K562 (cell line): Measurements from ENCODE around the gene OR5H15. TPM values are rescaled to one million over a fixed set of nuclear protein-coding genes. Genes with fewer than 3 reads are reported as not detected.

ENCODE experiments used
- ATAC-seq: fragments of 200-7000 bp; cut with Tn5 transposase; 3 replicates; pipeline ENCODE4 v1.9.1; 2020; ENCODE audit warnings: moderate library complexity
- Bru-seq: library from RNA; stranded (reverse); fragments of 400-500 nt; gene quantifications from one replicate; lab custom pipeline; 2021; lab: Mats Ljungman, UMichigan
- BruChase-seq, 2 experiments: library from RNA; stranded (reverse); fragments of 400-500 nt; gene quantifications; one replicate each; lab custom pipeline; 2021; lab: Mats Ljungman, UMichigan
- BruUV-seq: library from RNA; stranded (reverse); fragments of 400-500 nt; replicated peaks from 2 replicates; lab custom pipeline; 2021; lab: Mats Ljungman, UMichigan
- CTCF ChIA-PET: fragments of 300-600 bp; formaldehyde crosslinking; extraction: SDS; loops from one replicate; lab custom pipeline; 2021; ENCODE audit warnings: low intra/inter-chr PET ratio; lab: Yijun Ruan, JAX
- POLR2A ChIA-PET: fragments of 300-600, 350-650 bp; sonication (Branson Sonifier 250); formaldehyde crosslinking; extraction: SDS; loops from one replicate; lab custom pipeline; 2021; ENCODE audit warnings: antibody characterized with exemption, inconsistent platforms; lab: Yijun Ruan, JAX
- DNase-seq, 4 experiments: peaks; one replicate each; pipeline versions ENCODE4 v3.0.0 to v3.0.0-alpha.2; 2011 to 2018; ENCODE audit warnings: low spot score in 3 of 4, mixed read lengths in 3 of 4; ENCODE audit errors: extremely low read depth in 1 of 4
- FAIRE-seq: peaks from 2 replicates; lab custom pipeline; 2011; peaks lifted over from hg19 to GRCh38; lab: Jason Lieb, UNC
- H2AFZ ChIP-seq: 2 replicates; pipeline ENCODE4 v1.6.0; 2011; ENCODE audit warnings: low read depth, low read length, control low read depth, inconsistent platforms
- H3K27ac ChIP-seq: fragments of 200-600 bp; 3 replicates; pipeline ENCODE4 v1.8.0; 2011; ENCODE audit warnings: low read depth, mild to moderate bottlenecking, control low read depth, inconsistent platforms, low read length, moderate library complexity, mixed read lengths; ENCODE audit errors: extremely low read depth
- H3K27me3 ChIP-seq, 2 experiments: fragments of 300-600 bp in 1 of 2; 2 replicates in 1 of 2; 3 replicates in 1 of 2; pipeline versions ENCODE4 v1.6.0 to v1.8.0; 2011; ENCODE audit warnings: inconsistent platforms in 2 of 2, low read length in 2 of 2, mild to moderate bottlenecking in 1 of 2, mixed read lengths in 1 of 2, moderate library complexity in 1 of 2; ENCODE audit not compliant: control insufficient read depth in 2 of 2, insufficient read depth in 2 of 2
- H3K36me3 ChIP-seq: fragments of 300-600 bp; 3 replicates; pipeline ENCODE4 v1.8.0; 2011; ENCODE audit warnings: mild to moderate bottlenecking, low read length, inconsistent platforms; ENCODE audit not compliant: control insufficient read depth, insufficient read depth
- H3K4me1 ChIP-seq, 2 experiments: fragments of 200-600 bp in 1 of 2; replicated peaks in 1 of 2; 2 replicates in 1 of 2; 3 replicates in 1 of 2; pipeline versions ENCODE4 v1.5.1 to v1.8.0; 2011; ENCODE audit warnings: inconsistent platforms in 2 of 2, low read length in 2 of 2, mild to moderate bottlenecking in 1 of 2, mixed read lengths in 1 of 2, moderate library complexity in 1 of 2; ENCODE audit not compliant: control insufficient read depth in 2 of 2, insufficient read depth in 2 of 2
- H3K4me2 ChIP-seq: 2 replicates; pipeline ENCODE4 v1.6.1; 2011; ENCODE audit warnings: low read length, control low read depth, inconsistent platforms, mixed read lengths; ENCODE audit not compliant: insufficient read depth
- H3K4me3 ChIP-seq: fragments of 200-600 bp; sonication (generic), shearing (Covaris generic); 2 replicates; pipeline ENCODE4 v1.5.1; 2016; ENCODE audit warnings: control low read depth, inconsistent platforms
- H3K79me2 ChIP-seq: fragments of 200-600 bp; 3 replicates; pipeline ENCODE4 v1.8.0; 2011; ENCODE audit warnings: low read length, inconsistent platforms; ENCODE audit not compliant: control insufficient read depth, insufficient read depth
- H3K9ac ChIP-seq, 2 experiments: 2 replicates each; pipeline versions ENCODE4 v1.6.0 to v1.6.1; 2011; ENCODE audit warnings: low read depth in 2 of 2, low read length in 2 of 2, control low read depth in 1 of 2, inconsistent platforms in 1 of 2, mild to moderate bottlenecking in 1 of 2, mixed read lengths in 1 of 2; ENCODE audit not compliant: insufficient read depth in 1 of 2
- H3K9me1 ChIP-seq: one replicate; pipeline ENCODE4 v1.6.0; 2011; ENCODE audit warnings: inconsistent platforms, mild to moderate bottlenecking, low read length, moderate library complexity; ENCODE audit not compliant: control insufficient read depth, insufficient read depth
- H3K9me3 ChIP-seq: replicated peaks from 2 replicates; pipeline ENCODE4 v1.5.1; 2011; ENCODE audit warnings: low read depth, low read length, inconsistent platforms; ENCODE audit not compliant: control insufficient read depth, insufficient read depth
- H4K20me1 ChIP-seq: replicated peaks from 2 replicates; pipeline ENCODE4 v1.6.1; 2011; ENCODE audit warnings: low read length, inconsistent platforms, mixed read lengths; ENCODE audit not compliant: control insufficient read depth, insufficient read depth
- ARHGAP35 ChIP-seq: fragments of 450-650 bp; IDR thresholded peaks from 2 replicates; pipeline ENCODE4 v1.6.1; 2018; ENCODE audit not compliant: partially characterized antibody
- CAMTA2 ChIP-seq: fragments of 250-450 bp; sonication (Bioruptor Pico); conservative IDR thresholded peaks from 2 replicates; pipeline ENCODE4 v1.5.1; 2022
- FOXJ2 ChIP-seq: fragments of 200-800 bp; sonication (Bioruptor generic); IDR thresholded peaks from 2 replicates; pipeline ENCODE4 v1.6.1; 2016; ENCODE audit warnings: missing genetic modification characterization, missing compliant biosample characterization
- IRF2 ChIP-seq: sonication (generic); formaldehyde crosslinking; IDR thresholded peaks from 2 replicates; pipeline ENCODE4 v1.8.1; 2022; ENCODE audit warnings: mild to moderate bottlenecking, missing genetic modification reagents
- PRDM10 ChIP-seq: fragments of 450-650 bp; IDR thresholded peaks from 2 replicates; pipeline ENCODE4 v1.6.1; 2018; ENCODE audit not compliant: partially characterized antibody
- SMAD2 ChIP-seq: fragments of 150-350 bp; IDR thresholded peaks from 2 replicates; pipeline ENCODE4 v1.6.1; 2014; ENCODE audit warnings: low read depth, mild to moderate bottlenecking, low read length
- TBP ChIP-seq: optimal IDR thresholded peaks from 2 replicates; pipeline ENCODE3; 2011; ENCODE audit warnings: low read depth, low read length, improper control_type of control experiment
- U2AF2 ChIP-seq: fragments of 200-400 bp; formaldehyde crosslinking; optimal IDR thresholded peaks from 2 replicates; pipeline ENCODE3; 2017; ENCODE audit warnings: low read depth, mild to moderate bottlenecking, low read length
- XRCC3 ChIP-seq: fragments of 450-650 bp; IDR thresholded peaks from 2 replicates; pipeline ENCODE4 v1.6.1; 2017; ENCODE audit warnings: mild to moderate bottlenecking, moderate library complexity
- ZBTB26 ChIP-seq: fragments of 450-650 bp; formaldehyde crosslinking; IDR thresholded peaks from 2 replicates; pipeline ENCODE4 v1.4.0; 2022; ENCODE audit warnings: missing genetic modification characterization
- WGBS: fragments of 100-300 bp; shearing (Covaris generic); methylation state at CpG from one replicate; pipeline ENCODE4 v1.1.6; 2016; ENCODE audit warnings: low coverage, mixed read lengths; ENCODE audit not compliant: insufficient coverage; ENCODE audit errors: missing lambda C conversion rate; 5-methylcytosine and 5-hydroxymethylcytosine counted together
- in situ Hi-C: fragments of 300-500 bp; cut with MboI; formaldehyde crosslinking; loops from 4 replicates; pipeline ENCODE4 v1.15.0; 2018; ENCODE audit warnings: inconsistent platforms, mixed read lengths
- intact Hi-C: fragments of 100-400 bp; cut with micrococcal nuclease; formaldehyde crosslinking; loops from 2 replicates; pipeline ENCODE4 v1.14.2; 2022
- long read RNA-seq, 3 experiments: library from polyadenylated mRNA in 2 of 3; library from RNA in 1 of 3; unstranded in 2 of 3; stranded (forward) in 1 of 3; transcript quantifications; one replicate each; pipeline ENCODE4 v2.0.0, GENCODE V29; 2019 to 2022
- polyA minus RNA-seq, 3 experiments: library from RNA; depleted of rRNA, polyadenylated mRNA; stranded (reverse); fragments of >200 nt; gene quantifications; 2 replicates each; pipeline ENCODE4 v1.2.3, GENCODE V29; 2011
- polyA plus RNA-seq, 8 experiments: library from polyadenylated mRNA; depleted of rRNA in 4 of 8; stranded (reverse) in 5 of 8; unstranded in 3 of 8; fragments of >200 nt; fragmentation: Nextera tagmentation in 2 of 8; fragmentation: Illumina TruSeq in 1 of 8; extraction: Ambion mirVana in 2 of 8; extraction: Trizol in 1 of 8; gene quantifications; 2 replicates each; pipeline versions ENCODE4 v1.2.1 to v1.2.3, GENCODE V29; 2011 to 2014; ENCODE audit warnings: inconsistent platforms in 1 of 8, missing spikeins in 1 of 8
- total RNA-seq, 7 experiments: library from RNA; depleted of rRNA in 6 of 7; stranded (reverse); fragments of >200 nt in 6 of 7; fragmentation: Illumina TruSeq in 2 of 7; extraction: Trizol in 2 of 7; gene quantifications; 2 replicates each; pipeline versions ENCODE4 v1.2.1 to v1.2.3, GENCODE V29; 2011 to 2021; ENCODE audit warnings: low replicate concordance in 1 of 7
- TF ChIP-seq, protein P1 (sequence below): sonication (generic); formaldehyde crosslinking; IDR thresholded peaks from 2 replicates; pipeline ENCODE4 v1.4.0; 2020; ENCODE audit warnings: mild to moderate bottlenecking, missing genetic modification reagents

Gene OR5H15
- total RNA-seq (2011; cell fraction: chromatin; rRNA removed; ENCODE audit: low replicate concordance) = not detected in 2 replicates
- total RNA-seq (2011; cell fraction: nucleolus; rRNA removed) = not detected in 2 replicates
- total RNA-seq (2011; cell fraction: nucleoplasm; rRNA removed) = not detected in 2 replicates
- total RNA-seq (2014; rRNA removed) = not detected in 2 replicates
- not detected in 2 replicates for total RNA-seq (2014; rRNA removed; fragmentation: Illumina TruSeq; extraction: Trizol)
- total RNA-seq (2015; rRNA removed; fragmentation: Illumina TruSeq; extraction: Trizol) = not detected in 2 replicates
- total RNA-seq (2021) = not detected in 2 replicates
- polyA plus RNA-seq (2011; rRNA removed) = not detected in 2 replicates
- not detected in 2 replicates for polyA plus RNA-seq (2011; cell fraction: cytosol; rRNA removed)
- polyA plus RNA-seq (2011; cell fraction: nucleus; rRNA removed) = not detected in 2 replicates
- not detected in 2 replicates for polyA plus RNA-seq (2012)
- polyA plus RNA-seq (2014; fragmentation: Illumina TruSeq; extraction: Trizol) = not detected in 2 replicates
- not detected for polyA plus RNA-seq (2014; fragmentation: Nextera tagmentation; extraction: Ambion mirVana)
- polyA plus RNA-seq (2014; rRNA removed) = not detected in 2 replicates
- polyA minus RNA-seq (2011; rRNA and poly(A)+ RNA removed) = not detected in 2 replicates
- not detected in 2 replicates for polyA minus RNA-seq (2011; cell fraction: cytosol; rRNA and poly(A)+ RNA removed)
- polyA minus RNA-seq (2011; cell fraction: nucleus; rRNA and poly(A)+ RNA removed) = not detected in 2 replicates
- Bru-seq, nascent RNA = not detected
- BruChase-seq, experiment 1, labeled RNA remaining after a 2-hour chase = not detected
- BruChase-seq, experiment 2, labeled RNA remaining after a 6-hour chase = not detected
- long read RNA-seq, experiment 1 = 0 reads
- long read RNA-seq, experiment 2 = 0 reads
- long read RNA-seq, experiment 3 = 0 reads

GRCh38 chr3:98166396-98166795 is at the start of gene OR5H15:
Gene OR5H15, plus strand, starts transcription at chr3:98166696. Its CDS starts 2,004 bp downstream, at chr3:98168700.
- DNase-seq (no peak), ATAC-seq (no peak), FAIRE-seq (no peak)
- Histone ChIP-seq H3K4me2 (no peak within 1 kb of the TSS), H2AFZ (no peak within 1 kb of the TSS), H3K4me3 (no peak within 1 kb of the TSS), H3K9me1 (no peaks in the 10 kb centered on the region), H3K9me3 (no peaks in the 10 kb centered on the region), H4K20me1 (no peaks in the 10 kb centered on the region), H3K27me3 (no peaks in the 10 kb centered on the region), H3K79me2 (no peaks in the 10 kb centered on the region), H3K36me3 (no peaks in the 10 kb centered on the region), H3K9ac (no peak within 1 kb of the TSS), H3K27ac (no peak within 1 kb of the TSS), H3K4me1 (no peaks in the 10 kb centered on the region)
- POLR2A ChIA-PET = no interaction called here
- 0% methylated on average over 3 of the region's 3 CpGs for WGBS
- intact Hi-C loops = no loop called here
- BruUV-seq = no TSS peak
- CTCF ChIA-PET = no interaction called here
- TF ChIP-seq, protein P1, sequence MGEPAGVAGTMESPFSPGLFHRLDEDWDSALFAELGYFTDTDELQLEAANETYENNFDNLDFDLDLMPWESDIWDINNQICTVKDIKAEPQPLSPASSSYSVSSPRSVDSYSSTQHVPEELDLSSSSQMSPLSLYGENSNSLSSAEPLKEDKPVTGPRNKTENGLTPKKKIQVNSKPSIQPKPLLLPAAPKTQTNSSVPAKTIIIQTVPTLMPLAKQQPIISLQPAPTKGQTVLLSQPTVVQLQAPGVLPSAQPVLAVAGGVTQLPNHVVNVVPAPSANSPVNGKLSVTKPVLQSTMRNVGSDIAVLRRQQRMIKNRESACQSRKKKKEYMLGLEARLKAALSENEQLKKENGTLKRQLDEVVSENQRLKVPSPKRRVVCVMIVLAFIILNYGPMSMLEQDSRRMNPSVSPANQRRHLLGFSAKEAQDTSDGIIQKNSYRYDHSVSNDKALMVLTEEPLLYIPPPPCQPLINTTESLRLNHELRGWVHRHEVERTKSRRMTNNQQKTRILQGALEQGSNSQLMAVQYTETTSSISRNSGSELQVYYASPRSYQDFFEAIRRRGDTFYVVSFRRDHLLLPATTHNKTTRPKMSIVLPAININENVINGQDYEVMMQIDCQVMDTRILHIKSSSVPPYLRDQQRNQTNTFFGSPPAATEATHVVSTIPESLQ (CRISPR knock-in tag) = no peak
- no peak for TF ChIP-seq PRDM10
- TF ChIP-seq ZBTB26 (CRISPR knock-in tag) = no peak
- no peak for TF ChIP-seq FOXJ2
- TF ChIP-seq XRCC3 = no peak
- TF ChIP-seq SMAD2 = no peak
- TF ChIP-seq CAMTA2 (CRISPR knock-in tag) = no peak
- no peak for TF ChIP-seq IRF2
- TF ChIP-seq TBP = no peak
- TF ChIP-seq U2AF2 = no peak
- TF ChIP-seq ARHGAP35 = no peak
- in situ Hi-C loops = no loop called here
